Central memory CD8-positive, alpha-beta T cell (primary cell): ENCODE results near the gene FRY.

Experiments
- ATAC-seq: fragments of 150-1000 bp; cut with Tn5 transposase; replicated peaks from 2 replicates; pipeline ENCODE4 v1.10.0; 2022; ENCODE audit warnings: mild to moderate bottlenecking, moderate FRiP score, moderate number of reproducible peaks; ENCODE audit not compliant: poor library complexity, severe bottlenecking; ENCODE audit errors: extremely low read depth
- DNase-seq, 2 donors: peaks; one replicate each; pipeline ENCODE4 v3.0.0; 2021; ENCODE audit warnings: low spot score in 2 of 2
- H3K27ac Mint-ChIP-seq: one replicate; pipeline ENCODE4 v1.8.0; 2022; ENCODE audit warnings: low read depth, mild to moderate bottlenecking, moderate library complexity, mixed read lengths
- H3K27me3 Mint-ChIP-seq: one replicate; pipeline ENCODE4 v1.8.0; 2022; ENCODE audit warnings: mixed read lengths
- H3K36me3 Mint-ChIP-seq: one replicate; pipeline ENCODE4 v1.8.0; 2022; ENCODE audit warnings: mild to moderate bottlenecking, moderate library complexity, mixed read lengths; ENCODE audit not compliant: insufficient read depth
- H3K4me1 Mint-ChIP-seq: one replicate; pipeline ENCODE4 v1.8.0; 2022; ENCODE audit warnings: mixed read lengths
- H3K4me3 Mint-ChIP-seq: one replicate; pipeline ENCODE4 v1.8.0; 2022; ENCODE audit warnings: mild to moderate bottlenecking, moderate library complexity, mixed read lengths
- H3K9me3 Mint-ChIP-seq: one replicate; pipeline ENCODE4 v1.8.0; 2022; ENCODE audit warnings: mixed read lengths

Gene FRY

GRCh38 chr13:32309312-32310133 is 277.9 kb downstream of the FRY start:
- Mint-ChIP-seq H3K27ac (no peak overlapping the region), H3K9me3 (no peaks in the 10 kb centered on the region), H3K36me3 (no peaks in the 10 kb centered on the region), H3K27me3 (no peaks in the 10 kb centered on the region), H3K4me1 (peaks cover 9% of the 10 kb centered on the region), H3K4me3 (no peak overlapping the region)
- DNase-seq (no peak), ATAC-seq (peak; percentile 10)

DNA sequence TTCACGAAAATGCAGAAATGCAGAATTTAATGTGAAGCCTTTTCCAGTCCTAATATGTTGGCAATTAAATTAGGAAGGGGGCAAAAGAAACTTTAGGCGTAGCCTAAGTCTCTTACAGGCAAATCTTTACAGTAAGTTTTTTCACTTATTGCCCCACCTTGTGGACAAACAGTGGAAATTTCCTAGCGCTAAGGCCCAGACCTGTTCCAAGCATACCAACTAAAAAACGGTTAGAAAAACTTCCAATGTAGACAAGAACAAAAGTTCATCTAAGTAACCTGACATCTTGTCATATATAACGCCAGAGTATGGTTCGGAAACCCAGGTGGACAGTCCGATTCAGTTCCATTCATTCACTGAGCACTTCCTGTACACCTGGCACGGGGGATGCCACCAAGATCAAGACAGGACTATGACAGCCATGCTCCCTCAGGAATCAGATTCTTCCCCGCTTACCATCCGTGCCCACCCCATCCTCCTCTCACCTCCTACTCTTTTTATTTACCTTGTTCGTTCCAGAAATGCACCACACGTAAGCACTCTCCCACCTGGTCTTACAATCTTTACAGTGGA is 278.6 kb downstream of the FRY start:
- no peak overlapping the region for H3K4me3 Mint-ChIP-seq
- no peaks in the 10 kb centered on the region for H3K27me3 Mint-ChIP-seq
- H3K36me3 Mint-ChIP-seq, result peaks cover 6% of the 10 kb centered on the region
- H3K9me3 Mint-ChIP-seq, result no peaks in the 10 kb centered on the region
- peaks cover 16% of the 10 kb centered on the region for H3K4me1 Mint-ChIP-seq
- H3K27ac Mint-ChIP-seq, result no peak overlapping the region
- DNase-seq (peak in 1 of 2 donors; percentile 30), ATAC-seq (peak; percentile 41)

GRCh38 chr13:32311188-32311897 is 279.8 kb downstream of the FRY start:
- no peak for ATAC-seq
- no peaks in the 10 kb centered on the region for H3K9me3 Mint-ChIP-seq

DNA sequence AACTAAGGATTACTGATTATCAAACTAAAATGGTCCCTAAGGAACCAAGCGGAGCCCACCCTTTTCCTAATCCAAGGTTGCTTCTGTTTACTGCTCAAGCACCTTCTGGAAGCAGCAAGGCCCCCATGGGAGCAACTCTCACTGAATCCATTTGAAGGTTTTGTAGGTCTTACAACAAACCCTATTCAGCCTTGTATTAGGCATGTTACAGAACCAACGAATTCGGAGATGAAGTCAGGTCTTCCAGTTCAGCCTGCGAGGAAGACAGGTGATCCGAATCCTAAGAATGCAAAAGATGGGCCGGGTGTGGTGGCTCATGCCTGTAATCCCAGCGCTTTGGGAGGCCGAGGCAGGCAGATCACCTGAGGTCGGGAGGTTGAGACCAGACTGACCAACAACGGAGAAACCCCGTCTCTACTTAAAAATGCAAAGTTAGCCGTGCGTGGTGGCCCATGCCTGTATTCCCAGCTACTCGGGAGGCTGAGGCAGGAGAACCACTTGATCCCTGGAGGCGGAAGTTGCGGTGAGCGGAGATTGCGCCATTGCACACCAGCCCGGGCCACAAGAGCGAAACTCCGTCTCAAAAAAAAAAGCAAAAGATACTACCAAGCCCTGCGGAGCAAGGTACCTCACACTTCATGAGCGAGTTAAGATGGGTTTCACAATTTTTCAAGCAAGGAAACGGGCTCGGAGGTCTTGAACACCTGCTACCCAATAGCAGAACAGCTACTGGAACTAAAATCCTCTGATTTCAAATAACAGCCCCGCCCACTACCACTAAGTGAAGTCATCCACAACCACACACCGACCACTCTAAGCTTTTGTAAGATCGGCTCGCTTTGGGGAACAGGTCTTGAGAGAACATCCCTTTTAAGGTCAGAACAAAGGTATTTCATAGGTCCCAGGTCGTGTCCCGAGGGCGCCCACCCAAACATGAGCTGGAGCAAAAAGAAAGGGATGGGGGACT is 283.0 kb downstream of the FRY start:
- peaks cover 14% of the 10 kb centered on the region for H3K4me1 Mint-ChIP-seq
- DNase-seq (peak; percentile 56 to 72), ATAC-seq (peak; percentile 84)
- peak overlapping the region; percentile 91 for H3K4me3 Mint-ChIP-seq
- peak overlapping the region; percentile 98 for H3K27ac Mint-ChIP-seq
- H3K9me3 Mint-ChIP-seq, result no peaks in the 10 kb centered on the region
- no peaks in the 10 kb centered on the region for H3K27me3 Mint-ChIP-seq
- H3K36me3 Mint-ChIP-seq, result peaks cover 18% of the 10 kb centered on the region

More at GRCh38 chr13:32311188-32311897, 279.8 kb downstream of the FRY start:
- H3K4me3 Mint-ChIP-seq, result no peak overlapping the region
- peaks cover 19% of the 10 kb centered on the region for H3K4me1 Mint-ChIP-seq
- H3K36me3 Mint-ChIP-seq, result peaks cover 16% of the 10 kb centered on the region
- no peak for DNase-seq
- no peaks in the 10 kb centered on the region for H3K27me3 Mint-ChIP-seq
- no peak overlapping the region for H3K27ac Mint-ChIP-seq

DNA sequence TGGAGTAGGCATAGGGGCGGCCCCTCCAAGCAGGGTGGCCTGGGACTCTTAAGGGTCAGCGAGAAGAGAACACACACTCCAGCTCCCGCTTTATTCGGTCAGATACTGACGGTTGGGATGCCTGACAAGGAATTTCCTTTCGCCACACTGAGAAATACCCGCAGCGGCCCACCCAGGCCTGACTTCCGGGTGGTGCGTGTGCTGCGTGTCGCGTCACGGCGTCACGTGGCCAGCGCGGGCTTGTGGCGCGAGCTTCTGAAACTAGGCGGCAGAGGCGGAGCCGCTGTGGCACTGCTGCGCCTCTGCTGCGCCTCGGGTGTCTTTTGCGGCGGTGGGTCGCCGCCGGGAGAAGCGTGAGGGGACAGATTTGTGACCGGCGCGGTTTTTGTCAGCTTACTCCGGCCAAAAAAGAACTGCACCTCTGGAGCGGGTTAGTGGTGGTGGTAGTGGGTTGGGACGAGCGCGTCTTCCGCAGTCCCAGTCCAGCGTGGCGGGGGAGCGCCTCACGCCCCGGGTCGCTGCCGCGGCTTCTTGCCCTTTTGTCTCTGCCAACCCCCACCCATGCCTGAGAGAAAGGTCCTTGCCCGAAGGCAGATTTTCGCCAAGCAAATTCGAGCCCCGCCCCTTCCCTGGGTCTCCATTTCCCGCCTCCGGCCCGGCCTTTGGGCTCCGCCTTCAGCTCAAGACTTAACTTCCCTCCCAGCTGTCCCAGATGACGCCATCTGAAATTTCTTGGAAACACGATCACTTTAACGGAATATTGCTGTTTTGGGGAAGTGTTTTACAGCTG is 283.9 kb downstream of the FRY start, which contains the start of the genes BRCA2 and ZAR1L:
Gene BRCA2, plus strand, starts transcription at position 271 of the 790 bp plus-strand sequence. CDS start 953 bp downstream, outside the sequence.
Gene ZAR1L, minus strand, starts transcription at position 126 of the 790 bp plus-strand sequence. CDS start 3,438 bp downstream, outside the sequence.
- ATAC-seq (peak; percentile 96), DNase-seq (peak; percentile 78)
- Mint-ChIP-seq H3K4me3 (peak within 1 kb of the TSS; percentile 91), H3K36me3 (peaks cover 18% of the 10 kb centered on the region), H3K9me3 (no peaks in the 10 kb centered on the region), H3K4me1 (peaks cover 10% of the 10 kb centered on the region), H3K27ac (peak within 1 kb of the TSS; percentile 98), H3K27me3 (no peaks in the 10 kb centered on the region)

- Mint-ChIP-seq H3K9me3 (no peaks in the 10 kb centered on the region), H3K27me3 (no peaks in the 10 kb centered on the region), H3K27ac (peak overlapping the region; percentile 98), H3K36me3 (peaks cover 18% of the 10 kb centered on the region), H3K4me1 (peaks cover 10% of the 10 kb centered on the region), H3K4me3 (peak overlapping the region; percentile 91)
- ATAC-seq (no peak), DNase-seq (no peak)
These were observed 284.4 kb downstream of the FRY start for GRCh38 chr13:32316028-32316339.

DNA sequence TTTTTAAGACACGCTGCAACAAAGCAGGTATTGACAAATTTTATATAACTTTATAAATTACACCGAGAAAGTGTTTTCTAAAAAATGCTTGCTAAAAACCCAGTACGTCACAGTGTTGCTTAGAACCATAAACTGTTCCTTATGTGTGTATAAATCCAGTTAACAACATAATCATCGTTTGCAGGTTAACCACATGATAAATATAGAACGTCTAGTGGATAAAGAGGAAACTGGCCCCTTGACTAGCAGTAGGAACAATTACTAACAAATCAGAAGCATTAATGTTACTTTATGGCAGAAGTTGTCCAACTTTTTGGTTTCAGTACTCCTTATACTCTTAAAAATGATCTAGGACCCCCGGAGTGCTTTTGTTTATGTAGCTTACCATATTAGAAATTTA is 284.9 kb downstream of the FRY start:
- Mint-ChIP-seq H3K4me3 (no peak overlapping the region), H3K36me3 (peaks cover 18% of the 10 kb centered on the region), H3K27ac (no peak overlapping the region), H3K4me1 (peaks cover 10% of the 10 kb centered on the region), H3K9me3 (no peaks in the 10 kb centered on the region), H3K27me3 (no peaks in the 10 kb centered on the region)
- ATAC-seq (no peak), DNase-seq (no peak)

- no peak overlapping the region for H3K4me3 Mint-ChIP-seq
- H3K36me3 Mint-ChIP-seq, result peaks cover 18% of the 10 kb centered on the region
- H3K27me3 Mint-ChIP-seq, result no peaks in the 10 kb centered on the region
- H3K27ac Mint-ChIP-seq, result no peak overlapping the region
- DNase-seq (no peak), ATAC-seq (no peak)
- H3K9me3 Mint-ChIP-seq, result no peaks in the 10 kb centered on the region
- peaks cover 10% of the 10 kb centered on the region for H3K4me1 Mint-ChIP-seq
These were observed 286.3 kb downstream of the FRY start for GRCh38 chr13:32317716-32318465.

DNA sequence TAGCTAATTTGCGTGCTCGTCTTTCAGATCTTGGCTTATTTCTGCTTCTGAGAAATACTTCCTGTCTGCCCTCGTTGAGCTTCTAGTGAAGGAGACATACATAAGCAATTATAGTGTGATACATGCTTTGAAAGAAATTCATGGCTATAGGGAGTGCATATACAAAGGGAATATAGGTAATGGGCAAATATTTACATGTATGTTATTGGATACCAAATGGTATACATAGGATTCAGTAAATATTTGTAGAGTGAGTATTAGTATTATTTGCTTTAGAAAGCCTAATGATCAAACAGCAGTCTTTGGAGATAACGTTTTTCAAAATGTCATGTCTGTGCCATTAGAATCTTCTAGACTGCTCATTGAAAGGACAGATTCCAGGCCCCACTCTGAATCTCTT is 289.0 kb downstream of the FRY start:
- H3K27ac Mint-ChIP-seq, result no peak overlapping the region
- H3K36me3 Mint-ChIP-seq, result peaks cover 9% of the 10 kb centered on the region
- no peaks in the 10 kb centered on the region for H3K27me3 Mint-ChIP-seq

DNA sequence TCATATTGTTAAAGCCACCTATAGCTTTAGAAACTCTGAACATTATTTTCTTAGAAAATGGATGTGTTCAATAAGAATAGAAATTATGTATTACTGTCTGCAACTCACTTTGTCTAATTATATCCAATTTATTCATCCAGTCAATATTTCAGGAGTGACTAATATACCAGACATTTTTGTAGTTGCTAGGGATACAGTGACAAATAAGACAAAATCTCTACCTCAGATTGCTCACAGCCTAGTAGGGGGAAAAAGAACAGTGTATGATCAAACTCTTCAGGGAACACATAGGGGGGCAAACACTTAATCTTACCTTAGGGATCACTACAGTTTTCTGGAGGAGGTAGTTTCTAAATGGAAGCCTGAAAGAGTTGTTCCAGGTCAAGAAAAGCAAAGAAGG is 292.3 kb downstream of the FRY start:
- H3K27me3 Mint-ChIP-seq, result no peaks in the 10 kb centered on the region
- peaks cover 4% of the 10 kb centered on the region for H3K36me3 Mint-ChIP-seq
- H3K27ac Mint-ChIP-seq, result no peak overlapping the region
- no peak for ATAC-seq
- no peak for DNase-seq
- H3K9me3 Mint-ChIP-seq, result no peaks in the 10 kb centered on the region
- H3K4me3 Mint-ChIP-seq, result no peak overlapping the region
- H3K4me1 Mint-ChIP-seq, result no peaks in the 10 kb centered on the region

More for the DNA sequence above, 289.0 kb downstream of the FRY start:
- no peaks in the 10 kb centered on the region for H3K9me3 Mint-ChIP-seq
- no peaks in the 10 kb centered on the region for H3K4me1 Mint-ChIP-seq
- ATAC-seq (no peak), DNase-seq (no peak)
- no peak overlapping the region for H3K4me3 Mint-ChIP-seq

GRCh38 chr13:32330441-32330840 is 298.9 kb downstream of the FRY start:
- H3K27ac Mint-ChIP-seq, result no peak overlapping the region
- no peak overlapping the region for H3K4me3 Mint-ChIP-seq
- ATAC-seq (no peak), DNase-seq (no peak)
- no peaks in the 10 kb centered on the region for H3K4me1 Mint-ChIP-seq
- no peaks in the 10 kb centered on the region for H3K27me3 Mint-ChIP-seq
- H3K36me3 Mint-ChIP-seq, result peaks cover 5% of the 10 kb centered on the region
- H3K9me3 Mint-ChIP-seq, result no peaks in the 10 kb centered on the region
